ENCODE results near the gene HAT1. TPM values are rescaled to one million over a fixed set of nuclear protein-coding genes. Genes with fewer than 3 reads are reported as not detected.

The HAT1 gene
- total RNA-seq, 1 donor from 2014 or later = 41.2 TPM

GRCh38 chr2:171880774-171881173 lies 41.5 kb upstream of the HAT1 start:
- no peak for DNase-seq (ENCODE audit: low spot score, unreplicated experiment)
- peaks cover 59% of the 10 kb centered on the region for H3K27me3 Mint-ChIP-seq
- no peaks in the 10 kb centered on the region for H3K9me3 Mint-ChIP-seq (ENCODE audit: low read depth)
- TF ChIP-seq CTCF (IDR thresholded peaks at IDR 0.05; ENCODE audit: unreplicated experiment) = no peak
- peaks cover 10% of the 10 kb centered on the region for H3K4me1 Mint-ChIP-seq (ENCODE audit: low read depth)
- H3K36me3 Mint-ChIP-seq (ENCODE audit: insufficient read depth) = no peaks in the 10 kb centered on the region
- H3K27ac Mint-ChIP-seq = no peak overlapping the region
- H3K4me3 Mint-ChIP-seq (ENCODE audit: low read depth) = no peak overlapping the region

- no peak overlapping the region for H3K4me3 Mint-ChIP-seq (ENCODE audit: low read depth)
- no peaks in the 10 kb centered on the region for H3K9me3 Mint-ChIP-seq (ENCODE audit: low read depth)
- no peaks in the 10 kb centered on the region for H3K36me3 Mint-ChIP-seq (ENCODE audit: insufficient read depth)
- peaks cover 61% of the 10 kb centered on the region for H3K27me3 Mint-ChIP-seq
- no peak overlapping the region for H3K27ac Mint-ChIP-seq
- TF ChIP-seq CTCF (IDR thresholded peaks at IDR 0.05; ENCODE audit: unreplicated experiment) = no peak
- peaks cover 10% of the 10 kb centered on the region for H3K4me1 Mint-ChIP-seq (ENCODE audit: low read depth)
- no peak for DNase-seq (ENCODE audit: low spot score, unreplicated experiment)
These were observed 40.0 kb upstream of the HAT1 start for GRCh38 chr2:171882089-171882769.

- TF ChIP-seq CTCF (IDR thresholded peaks at IDR 0.05; ENCODE audit: unreplicated experiment) = no peak
- Mint-ChIP-seq H3K27ac (no peak overlapping the region), H3K4me1 (ENCODE audit: low read depth) (peaks cover 9% of the 10 kb centered on the region), H3K9me3 (ENCODE audit: low read depth) (no peaks in the 10 kb centered on the region), H3K36me3 (ENCODE audit: insufficient read depth) (no peaks in the 10 kb centered on the region), H3K4me3 (ENCODE audit: low read depth) (no peak overlapping the region), H3K27me3 (peaks cover 62% of the 10 kb centered on the region)
- no peak for DNase-seq (ENCODE audit: low spot score, unreplicated experiment)
These were observed 38.9 kb upstream of the HAT1 start for GRCh38 chr2:171883275-171883893.

GRCh38 chr2:171889333-171889732 lies 32.9 kb upstream of the HAT1 start:
- Mint-ChIP-seq H3K27ac (no peak overlapping the region), H3K36me3 (ENCODE audit: insufficient read depth) (peaks cover 3% of the 10 kb centered on the region), H3K9me3 (ENCODE audit: low read depth) (no peaks in the 10 kb centered on the region), H3K4me3 (ENCODE audit: low read depth) (no peak overlapping the region), H3K4me1 (ENCODE audit: low read depth) (peaks cover 26% of the 10 kb centered on the region), H3K27me3 (peaks cover 53% of the 10 kb centered on the region)
- no peak for DNase-seq (ENCODE audit: low spot score, unreplicated experiment)
- no peak for TF ChIP-seq CTCF (IDR thresholded peaks at IDR 0.05; ENCODE audit: unreplicated experiment)

GRCh38 chr2:171889808-171890207 lies 32.5 kb upstream of the HAT1 start:
- H3K36me3 Mint-ChIP-seq (ENCODE audit: insufficient read depth) = peaks cover 3% of the 10 kb centered on the region
- peaks cover 55% of the 10 kb centered on the region for H3K27me3 Mint-ChIP-seq
- DNase-seq (ENCODE audit: low spot score, unreplicated experiment) = no peak
- H3K4me3 Mint-ChIP-seq (ENCODE audit: low read depth) = no peak overlapping the region
- TF ChIP-seq CTCF (IDR thresholded peaks at IDR 0.05; ENCODE audit: unreplicated experiment) = no peak
- H3K27ac Mint-ChIP-seq = no peak overlapping the region
- no peaks in the 10 kb centered on the region for H3K9me3 Mint-ChIP-seq (ENCODE audit: low read depth)
- H3K4me1 Mint-ChIP-seq (ENCODE audit: low read depth) = peaks cover 30% of the 10 kb centered on the region
